Fibroblast of skin of abdomen (primary cell): Measurements from ENCODE around the gene CYP2W1.

ENCODE experiments used
- DNase-seq: peaks from one replicate; pipeline ENCODE4 v3.0.0-alpha.2; 2013

CYP2W1 gene

DNA sequence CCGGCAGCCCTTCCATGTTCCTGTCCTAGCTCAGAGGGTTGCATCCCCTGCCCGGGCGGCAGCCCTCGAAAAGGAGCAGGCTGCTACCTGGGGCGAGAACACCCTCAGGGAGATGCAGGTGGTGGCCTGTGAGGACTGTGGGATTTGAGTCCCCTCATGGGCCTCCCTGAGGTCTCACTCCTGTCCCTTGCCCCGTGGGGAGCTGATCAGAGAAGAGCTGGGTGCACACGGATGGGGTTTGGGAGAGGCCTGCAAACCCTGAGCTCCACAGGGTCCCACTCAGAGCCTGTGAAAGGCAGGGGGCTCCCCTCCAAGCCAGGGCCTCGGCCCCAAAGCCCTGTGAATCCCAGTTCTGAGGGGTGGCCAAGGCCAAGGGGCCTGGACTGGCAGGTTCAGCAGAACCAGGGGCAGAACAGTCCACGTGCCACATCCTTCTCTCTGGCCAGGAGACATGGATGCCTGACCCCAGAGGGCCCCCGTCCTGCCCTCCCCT lies 424 bp upstream of the CYP2W1 start:
- DNase-seq, result no peak

DNA sequence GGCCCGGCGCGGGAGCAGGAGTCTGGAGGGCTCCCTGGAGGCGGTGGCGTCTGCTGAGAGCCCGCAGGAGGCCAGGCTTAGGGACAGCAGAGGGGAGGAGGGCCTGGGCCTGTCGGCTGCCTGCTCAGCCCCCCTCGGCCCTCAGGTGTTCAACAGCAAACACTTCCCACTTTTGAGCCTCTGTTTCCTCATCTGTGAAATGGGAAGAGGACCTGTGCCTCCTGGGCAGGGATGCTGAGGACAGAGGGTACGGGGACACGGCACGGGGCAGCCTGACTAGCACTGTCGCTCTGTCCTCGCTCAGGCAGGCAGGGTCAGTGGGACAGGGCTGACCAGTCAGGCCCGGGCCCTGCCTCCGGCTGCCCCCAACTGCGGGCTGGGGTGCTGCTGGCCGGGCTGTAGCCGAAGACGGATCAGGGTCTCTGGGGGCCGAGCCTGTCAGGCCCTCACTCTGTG lies 663 bp downstream of the CYP2W1 start:
- DNase-seq, result no peak

DNA sequence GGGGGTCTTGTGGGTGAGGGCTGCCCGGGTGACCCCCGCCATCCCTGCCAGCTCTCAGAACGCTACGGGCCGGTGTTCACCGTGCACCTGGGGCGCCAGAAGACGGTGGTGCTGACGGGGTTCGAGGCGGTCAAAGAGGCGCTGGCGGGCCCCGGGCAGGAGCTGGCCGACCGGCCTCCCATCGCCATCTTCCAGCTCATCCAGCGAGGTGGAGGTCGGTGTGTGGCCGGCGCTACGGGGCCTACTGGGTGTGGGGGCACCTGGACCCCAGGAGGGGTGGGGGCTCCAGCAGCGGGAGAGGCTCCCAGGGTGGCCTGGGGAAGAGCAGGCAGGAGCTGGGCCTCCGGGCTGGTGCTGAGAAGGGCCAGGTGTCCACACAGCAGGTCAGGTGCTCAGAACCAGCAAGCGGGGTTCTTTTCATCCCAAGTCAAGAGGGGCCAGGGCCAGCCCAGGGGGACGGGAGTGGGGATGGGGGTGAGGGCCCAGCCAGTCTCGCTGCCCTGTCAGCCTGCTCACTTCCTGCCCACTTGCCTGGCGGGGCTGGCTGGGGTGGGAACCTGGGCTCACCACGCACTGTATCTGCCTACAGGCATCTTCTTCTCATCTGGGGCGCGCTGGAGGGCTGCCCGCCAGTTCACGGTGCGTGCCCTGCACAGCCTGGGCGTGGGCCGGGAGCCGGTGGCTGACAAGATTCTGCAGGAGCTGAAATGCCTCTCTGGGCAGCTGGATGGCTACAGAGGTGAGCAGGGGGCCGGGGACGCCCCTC lies 1.6 kb downstream of the CYP2W1 start:
- DNase-seq, result no peak

DNA sequence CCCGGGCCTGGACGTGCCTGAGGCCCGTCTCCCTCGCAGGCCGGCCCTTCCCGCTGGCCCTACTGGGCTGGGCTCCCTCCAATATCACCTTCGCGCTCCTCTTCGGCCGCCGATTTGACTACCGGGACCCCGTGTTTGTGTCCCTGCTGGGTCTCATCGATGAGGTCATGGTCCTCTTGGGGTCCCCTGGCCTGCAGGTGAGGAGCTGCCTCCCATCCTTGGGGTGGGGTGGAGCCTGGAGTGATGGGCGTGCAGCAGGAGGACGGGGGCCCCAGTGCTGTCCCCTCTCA lies 2.1 kb downstream of the CYP2W1 start:
- DNase-seq, result no peak

DNA sequence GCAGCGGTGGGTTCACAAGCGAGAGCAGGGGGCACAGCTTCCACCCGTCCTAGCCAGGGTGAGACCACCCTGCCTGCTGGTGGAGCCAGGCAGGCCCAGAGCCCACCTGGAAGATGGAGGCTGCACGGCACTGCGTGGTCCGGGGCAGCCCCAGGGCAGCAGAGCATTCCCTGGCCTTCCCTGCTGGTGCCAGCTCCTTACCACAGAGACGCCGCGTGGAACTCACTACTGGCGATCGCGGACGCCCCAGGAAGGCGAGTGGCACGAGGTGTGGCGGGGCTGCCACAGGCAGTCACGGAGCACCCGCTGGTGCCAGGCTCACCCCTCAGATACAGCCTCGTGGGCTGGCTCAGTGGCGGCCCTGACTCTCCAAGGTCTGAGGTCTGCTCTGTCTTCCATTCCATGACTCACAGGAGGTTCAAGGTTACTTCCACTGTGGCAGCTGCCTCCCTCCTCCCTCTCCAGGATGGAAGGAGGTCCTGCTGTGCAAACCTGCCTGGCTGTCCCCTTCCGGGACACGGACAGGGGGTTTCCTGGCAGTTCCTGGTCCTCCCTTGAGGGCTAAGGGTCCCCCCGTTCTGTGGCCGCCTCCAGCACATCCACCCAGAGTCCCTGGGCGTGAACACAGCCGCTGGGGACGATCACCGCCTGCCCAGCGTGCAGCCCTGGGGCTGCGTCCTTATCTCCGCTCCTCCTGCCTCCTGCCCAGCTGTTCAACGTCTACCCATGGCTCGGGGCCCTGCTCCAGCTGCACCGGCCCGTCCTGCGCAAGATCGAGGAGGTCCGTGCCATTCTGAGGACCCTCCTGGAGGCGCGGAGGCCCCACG lies 3.1 kb downstream of the CYP2W1 start:
- no peak for DNase-seq

DNA sequence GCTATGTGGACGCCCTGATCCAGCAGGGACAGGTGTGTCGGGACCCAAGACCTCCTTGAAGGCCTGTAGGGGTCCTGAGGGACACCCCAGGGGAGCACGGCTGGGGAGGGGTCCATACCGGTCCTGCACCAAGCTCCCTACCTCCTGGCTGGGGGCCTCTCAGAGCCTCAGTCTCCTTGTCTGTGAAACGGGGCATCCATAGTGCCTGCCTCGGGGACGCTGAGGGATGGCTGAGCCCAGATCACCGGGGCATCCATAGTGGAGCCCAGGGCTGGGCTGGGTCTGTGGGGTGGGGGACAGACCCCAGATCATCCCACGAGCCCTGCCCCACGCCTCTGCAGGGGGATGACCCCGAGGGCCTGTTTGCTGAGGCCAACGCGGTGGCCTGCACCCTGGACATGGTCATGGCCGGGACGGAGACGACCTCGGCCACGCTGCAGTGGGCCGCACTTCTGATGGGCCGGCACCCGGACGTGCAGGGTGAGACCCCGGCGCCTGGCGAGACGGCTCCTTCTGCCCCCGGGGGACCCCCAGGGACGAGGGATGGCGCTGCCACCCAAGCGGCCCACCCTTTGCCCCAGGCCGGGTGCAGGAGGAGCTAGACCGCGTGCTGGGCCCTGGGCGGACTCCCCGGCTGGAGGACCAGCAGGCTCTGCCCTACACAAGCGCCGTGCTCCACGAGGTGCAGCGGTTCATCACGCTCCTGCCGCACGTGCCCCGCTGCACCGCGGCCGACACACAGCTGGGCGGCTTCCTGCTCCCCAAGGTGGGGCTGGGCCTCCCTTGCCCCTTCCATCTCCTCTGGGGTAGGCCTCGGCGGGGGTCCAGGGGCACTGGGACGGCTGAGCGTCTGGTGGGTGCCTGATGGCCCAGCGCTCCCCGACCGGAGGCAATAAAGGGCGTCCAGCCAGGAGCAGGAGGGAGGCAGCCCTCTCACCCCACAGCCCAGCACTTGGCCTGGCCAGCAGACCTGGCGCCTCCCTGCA lies 4.1 kb downstream of the CYP2W1 start:
- DNase-seq, result no peak

DNA sequence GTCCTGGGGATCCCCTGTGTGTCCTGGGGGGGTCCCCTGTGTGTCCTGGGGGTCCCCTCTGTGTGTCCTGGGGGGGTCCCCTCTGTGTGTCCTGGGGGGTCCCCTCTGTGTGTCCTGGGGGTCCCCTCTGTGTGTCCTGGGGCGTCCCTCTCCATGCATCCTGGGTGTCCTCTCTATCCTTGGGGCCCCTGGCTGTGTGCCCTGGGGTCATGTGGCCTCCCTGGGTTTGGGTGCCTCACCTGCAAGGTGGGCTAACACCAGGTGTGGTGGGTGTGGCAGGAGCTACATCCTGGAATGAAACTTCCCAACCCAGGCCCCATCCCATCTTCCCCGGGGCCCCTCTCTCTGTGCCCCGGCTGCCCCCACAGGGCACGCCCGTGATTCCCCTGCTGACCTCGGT lies 4.9 kb downstream of the CYP2W1 start:
- DNase-seq, result no peak

DNA sequence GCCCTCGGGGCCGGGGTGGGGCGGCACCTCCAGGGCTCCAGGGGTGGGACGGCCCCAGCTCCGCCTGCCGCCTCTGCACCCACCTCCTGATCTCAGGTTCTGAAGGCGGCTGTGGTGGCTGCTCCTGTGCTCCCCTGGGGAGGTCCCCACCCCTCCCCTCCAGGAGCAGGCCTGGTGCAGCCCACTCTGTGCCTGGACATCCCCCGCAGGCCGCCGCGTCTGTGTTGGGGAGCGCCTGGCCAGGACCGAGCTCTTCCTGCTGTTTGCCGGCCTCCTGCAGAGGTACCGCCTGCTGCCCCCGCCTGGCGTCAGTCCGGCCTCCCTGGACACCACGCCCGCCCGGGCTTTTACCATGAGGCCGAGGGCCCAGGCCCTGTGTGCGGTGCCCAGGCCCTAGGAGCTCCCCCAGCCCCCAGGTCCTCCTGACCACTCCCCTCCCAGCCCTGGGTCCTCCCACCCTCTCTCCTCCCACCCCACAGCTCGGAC lies 5.5 kb downstream of the CYP2W1 start:
- DNase-seq, result no peak

DNA sequence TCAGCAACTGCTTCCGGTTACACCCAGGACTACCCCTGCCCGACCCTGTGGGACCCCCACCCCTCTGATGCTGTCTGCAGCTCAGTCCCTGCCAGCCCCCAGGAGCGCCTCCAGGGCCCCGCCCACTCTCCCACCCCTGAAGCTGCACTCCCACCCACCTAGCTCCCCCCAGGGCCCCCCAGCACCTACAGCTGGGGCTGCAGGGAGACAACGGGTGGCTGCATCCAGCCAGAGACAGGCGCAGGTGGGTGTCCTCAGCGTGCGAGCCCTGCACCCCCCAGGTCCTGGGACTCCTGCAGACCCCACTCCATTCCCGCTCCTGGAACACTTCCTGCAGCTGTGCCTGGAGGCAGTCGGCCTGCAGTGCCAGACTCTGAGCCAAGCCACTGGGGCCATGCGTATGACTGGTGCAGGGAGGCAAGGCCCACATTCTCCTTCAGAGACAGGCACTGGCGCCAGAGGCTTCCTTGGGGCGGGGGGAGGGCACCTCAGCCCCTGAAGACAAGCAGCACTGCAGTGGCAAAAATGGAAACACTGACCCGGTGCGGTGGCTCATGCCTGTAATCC lies 6.1 kb downstream of the CYP2W1 start:
- no peak for DNase-seq

DNA sequence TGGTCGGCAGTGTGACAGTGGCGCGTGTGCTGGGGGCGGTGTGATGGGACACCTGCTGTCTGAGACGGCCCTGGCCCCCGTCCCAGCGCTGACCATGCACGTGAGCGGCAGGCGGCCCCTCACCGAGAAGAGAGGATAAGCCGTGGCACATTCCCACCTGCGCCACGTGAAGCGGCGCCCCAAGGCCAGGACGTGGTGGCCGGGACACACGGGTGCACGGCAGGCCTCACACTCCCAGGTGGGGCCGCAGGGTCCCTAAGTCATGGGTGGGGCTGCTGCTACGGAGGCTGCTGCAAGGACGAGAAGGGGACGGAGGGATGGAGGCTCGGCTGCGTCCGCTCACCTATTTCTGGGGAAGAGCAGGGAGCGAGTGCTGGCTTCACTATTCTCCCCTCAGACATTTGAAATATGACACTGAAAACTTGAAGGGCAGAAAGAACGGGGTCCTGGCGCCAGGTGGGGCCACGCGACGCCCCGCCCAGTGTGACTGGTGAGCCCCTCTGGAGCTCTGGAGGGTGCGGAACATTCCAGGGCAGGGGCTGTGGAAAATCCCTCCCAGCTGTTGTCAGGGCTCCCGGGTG lies 7.5 kb downstream of the CYP2W1 start:
- DNase-seq, result no peak

DNA sequence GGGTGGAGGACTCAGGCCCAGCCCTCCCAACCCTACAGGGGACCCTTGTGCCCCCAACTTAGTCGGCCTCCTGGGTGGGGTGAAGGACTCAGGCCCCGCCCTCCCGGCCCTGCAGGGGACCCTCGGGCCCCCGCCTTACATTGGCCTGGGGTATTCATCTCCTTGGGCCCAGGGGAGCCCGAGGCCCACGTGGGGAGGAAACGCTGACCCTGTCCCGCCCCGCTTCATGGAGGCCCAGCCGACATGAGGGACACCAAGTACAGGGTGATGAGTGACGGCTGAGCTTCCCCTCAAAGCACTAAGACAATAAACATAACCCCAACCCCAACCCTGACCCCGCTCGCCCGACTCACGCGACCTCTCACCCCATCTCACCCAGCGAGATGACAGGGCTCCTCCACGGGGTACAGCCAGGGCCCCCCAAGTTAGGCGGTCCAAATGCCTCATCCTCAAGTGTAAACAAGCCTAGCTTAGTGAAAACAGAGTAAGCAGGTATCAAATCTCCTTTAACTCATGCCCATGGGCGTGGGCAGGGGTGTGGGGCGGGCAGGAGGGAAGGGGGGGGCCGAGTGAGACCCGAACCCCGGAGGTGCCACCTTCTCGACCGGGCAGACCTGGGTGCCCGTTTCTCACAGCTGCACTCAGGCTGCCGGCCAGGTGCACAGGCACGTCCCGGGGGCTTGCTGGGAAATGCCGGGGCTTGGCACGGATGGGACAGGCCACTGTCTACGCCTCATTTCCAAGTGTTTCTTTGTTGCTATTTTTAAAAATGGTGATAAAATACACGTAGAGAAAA lies 8.2 kb downstream of the CYP2W1 start:
- DNase-seq, result no peak

DNA sequence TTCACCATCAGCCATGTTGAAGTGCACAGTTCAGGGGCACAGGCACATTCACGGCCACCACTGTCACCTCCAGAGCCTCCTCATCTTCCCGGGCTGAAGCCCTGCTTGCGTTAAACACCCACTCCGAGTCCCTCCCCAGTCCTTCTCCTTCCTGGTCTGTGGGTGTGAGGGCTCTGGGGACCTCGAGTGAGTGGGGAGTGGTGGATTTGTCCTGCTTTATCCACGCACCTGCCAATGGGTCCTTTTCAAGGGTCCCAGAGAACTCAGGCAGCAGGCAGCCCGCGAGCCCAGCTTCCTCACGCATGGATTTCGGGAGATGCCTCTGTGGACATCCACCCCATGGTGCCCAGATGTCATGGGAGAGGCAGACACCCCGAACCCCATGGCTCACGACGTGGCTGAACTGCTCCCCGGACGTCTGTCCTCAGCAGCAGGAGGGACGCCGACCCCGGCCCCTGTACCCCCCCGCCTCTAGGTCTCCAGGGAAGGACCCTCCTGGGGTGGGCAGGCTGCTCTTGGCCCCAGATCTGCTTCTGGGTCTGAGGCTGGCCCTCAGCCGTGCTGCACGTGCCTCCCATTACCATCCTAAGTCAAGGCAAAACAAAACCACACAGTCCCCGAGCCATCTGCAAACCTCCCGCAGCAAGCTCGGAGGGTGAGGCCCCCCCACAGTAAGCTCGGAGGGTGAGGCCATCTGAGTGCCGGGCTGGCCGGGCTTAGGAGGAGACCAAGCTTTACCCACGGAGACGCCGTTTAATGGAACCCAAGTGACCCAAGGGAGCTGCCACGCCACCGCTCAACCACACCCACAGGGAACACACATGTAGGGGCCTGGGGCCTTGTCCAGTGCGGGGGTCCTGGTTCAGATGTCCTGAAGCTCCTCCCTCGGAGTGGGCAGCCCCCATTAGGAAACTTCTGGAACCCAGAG lies 9.0 kb downstream of the CYP2W1 start:
- DNase-seq, result no peak

DNA sequence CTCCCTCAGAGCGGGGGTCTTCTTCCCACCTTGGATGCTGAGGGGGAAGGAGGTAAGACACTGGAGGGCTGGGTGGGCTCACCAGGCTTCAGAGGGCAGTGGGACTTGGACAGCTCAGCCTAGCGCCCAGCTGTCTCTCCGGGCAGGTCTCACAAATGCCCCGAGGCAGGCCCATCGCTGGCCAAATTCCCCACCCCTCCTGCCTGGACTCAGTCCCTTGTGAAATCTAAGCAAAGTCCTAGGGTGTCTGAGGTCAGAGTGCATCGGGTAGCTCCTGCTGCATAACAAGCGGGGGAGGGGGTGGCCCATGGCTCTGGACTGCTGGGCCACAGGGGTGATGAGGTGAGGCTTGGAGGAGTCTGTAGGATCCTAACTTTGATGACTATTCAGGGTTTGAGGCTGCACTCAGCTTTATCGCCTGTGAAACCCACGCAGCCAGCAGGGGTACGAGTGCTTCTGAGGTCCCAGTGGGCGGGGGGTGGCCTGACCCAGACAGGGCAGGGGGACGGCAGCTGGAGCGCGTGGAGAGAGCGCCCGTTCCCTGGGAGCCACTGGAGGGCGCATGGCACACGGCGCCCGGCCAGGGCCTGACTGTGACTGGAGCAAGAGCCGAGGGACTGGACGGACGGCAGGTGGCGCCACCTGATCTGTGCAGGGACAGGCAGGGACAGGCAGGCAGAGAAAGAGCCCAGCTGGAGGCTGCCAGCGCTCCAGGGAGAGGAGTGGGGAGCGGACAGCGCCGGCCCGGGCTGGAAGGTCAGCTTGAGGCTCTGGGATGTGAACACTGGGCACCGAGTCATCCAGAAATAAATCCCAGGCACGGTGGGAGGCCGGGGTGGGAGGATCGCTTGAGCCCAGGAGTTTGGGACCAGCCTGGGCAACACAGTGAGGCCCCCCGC lies 10.0 kb downstream of the CYP2W1 start:
- peak; percentile 93 for DNase-seq

DNA sequence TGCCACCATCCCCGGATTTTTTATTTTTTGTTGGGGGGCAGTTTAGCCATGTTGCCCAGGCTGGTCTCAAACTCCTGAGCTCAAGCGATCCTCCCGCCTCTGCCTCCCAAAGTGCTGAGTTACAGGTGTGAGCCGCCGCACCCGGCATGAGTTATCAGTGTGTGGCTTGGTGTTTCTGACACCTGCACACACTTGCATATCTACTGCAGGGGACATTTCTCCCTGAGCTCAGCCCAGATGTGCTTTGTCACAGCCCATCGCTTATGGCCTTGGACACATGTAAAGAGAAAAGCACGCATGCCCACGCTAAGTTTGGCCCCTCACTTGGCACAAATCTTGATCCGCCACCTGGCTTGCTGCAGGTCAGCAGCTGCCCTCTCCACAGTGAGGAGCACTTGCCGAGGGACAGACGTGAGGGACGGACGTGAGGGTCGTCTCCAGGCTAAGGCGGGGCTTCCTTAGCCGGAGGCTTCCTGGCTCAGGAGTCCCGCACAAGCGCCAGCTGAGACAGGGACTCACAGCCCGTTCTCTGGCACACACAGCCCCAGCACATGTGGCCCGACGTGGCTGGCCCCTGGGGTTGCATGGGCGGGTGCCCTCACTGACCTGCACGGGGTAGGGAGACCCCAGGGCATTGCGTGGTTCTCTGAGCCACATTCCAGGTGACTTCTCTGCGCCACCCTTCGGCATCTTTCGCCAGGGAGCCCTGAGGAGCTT lies 11.8 kb downstream of the CYP2W1 start:
- no peak for DNase-seq

DNA sequence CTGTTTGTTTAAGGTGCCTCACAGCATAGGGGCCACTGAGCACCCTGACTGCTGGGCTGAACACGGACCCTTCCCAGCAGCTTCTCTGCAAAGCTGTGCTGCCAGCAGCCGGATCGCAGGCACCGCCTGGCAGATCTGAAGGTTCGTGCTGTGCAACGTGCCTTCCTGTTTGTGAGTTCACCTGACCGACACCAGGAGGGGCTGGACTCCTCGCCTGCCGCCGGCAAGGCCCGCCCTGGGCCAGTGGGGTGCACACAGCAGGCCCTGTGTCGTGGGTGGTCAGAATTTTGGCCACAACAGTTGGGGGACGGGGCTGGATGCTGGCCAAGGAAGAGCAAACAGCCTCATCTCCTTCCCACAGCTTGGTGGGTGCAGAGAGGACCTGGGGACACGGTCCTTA lies 12.6 kb downstream of the CYP2W1 start:
- no peak for DNase-seq

DNA sequence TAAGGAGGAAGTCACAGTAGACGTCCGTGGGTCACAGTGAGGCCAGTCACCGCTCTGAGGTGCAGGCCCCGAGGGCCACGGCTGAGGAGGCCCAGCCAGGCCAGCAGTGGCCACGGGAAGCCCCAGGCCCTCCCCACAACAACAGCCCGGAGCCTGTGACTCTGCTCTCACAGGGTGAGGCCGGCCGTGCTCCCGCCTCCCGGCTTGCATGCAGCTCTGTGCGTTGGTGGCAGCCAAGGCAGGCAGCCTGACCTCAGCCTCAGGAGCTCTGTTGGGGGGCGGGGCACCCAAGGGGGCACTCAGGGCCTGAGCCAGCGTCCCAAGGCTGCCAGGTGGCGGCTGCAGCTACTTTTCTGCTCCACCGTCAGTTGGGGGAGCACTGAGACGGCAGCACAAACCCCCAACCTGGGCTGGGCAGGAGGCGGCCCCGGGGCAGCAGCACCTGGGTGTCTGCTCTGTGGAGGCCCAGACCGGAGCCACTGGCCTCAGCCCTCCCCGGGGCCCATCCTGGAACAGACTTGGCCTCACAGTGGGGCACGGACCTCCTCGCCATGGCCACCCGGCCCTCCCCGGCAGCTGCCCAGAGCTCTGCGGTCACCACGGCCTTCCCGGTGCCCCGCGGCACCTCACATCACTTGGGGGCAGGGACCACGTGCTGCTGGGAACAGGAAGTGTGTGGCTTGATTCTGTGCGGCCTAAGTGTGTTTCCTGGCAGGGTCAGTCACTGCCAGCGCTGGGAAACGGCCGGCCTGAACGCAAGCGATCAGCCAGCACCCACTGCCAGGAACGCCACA lies 13.3 kb downstream of the CYP2W1 start:
- no peak for DNase-seq
